Suprapubic skin (tissue), 3 donors: ENCODE results near the gene NRGN.

Experiments
- POLR2AphosphoS5 ChIP-seq, 3 donors: sonication (generic); formaldehyde crosslinking; IDR thresholded peaks; one replicate each; pipeline ENCODE4 v1.6.1; 2017; ENCODE audit warnings: antibody characterized with exemption in 3 of 3
- TF ChIP-seq, protein P1 (sequence below), 2 donors: fragments of 200-600 bp in 1 of 2; fragments of 450-650 bp in 1 of 2; sonication (generic) in 1 of 2; IDR thresholded peaks; one replicate each; pipeline ENCODE4 v1.5.1; 2016 to 2019; ENCODE audit warnings: antibody characterized with exemption in 2 of 2, mild to moderate bottlenecking in 1 of 2, moderate library complexity in 1 of 2

DNA sequence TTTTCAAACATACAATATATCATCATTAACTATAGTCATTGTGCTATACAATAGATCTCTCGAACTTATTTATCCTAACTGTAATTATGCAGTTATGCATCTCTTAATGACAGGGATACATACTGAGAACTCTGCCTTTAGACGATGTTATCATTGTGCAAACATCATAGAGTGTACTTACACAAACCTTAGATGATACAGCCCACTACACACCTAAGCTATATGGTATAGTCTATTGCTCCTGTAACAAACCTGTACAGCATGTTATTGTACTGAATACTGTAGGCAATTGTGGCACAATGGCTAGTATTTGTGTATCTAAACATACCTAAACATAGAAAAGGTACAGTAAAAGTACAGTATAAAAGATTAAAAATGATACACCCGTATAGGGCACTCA, 27.4 kb upstream of the NRGN start:
- TF ChIP-seq, protein P1, sequence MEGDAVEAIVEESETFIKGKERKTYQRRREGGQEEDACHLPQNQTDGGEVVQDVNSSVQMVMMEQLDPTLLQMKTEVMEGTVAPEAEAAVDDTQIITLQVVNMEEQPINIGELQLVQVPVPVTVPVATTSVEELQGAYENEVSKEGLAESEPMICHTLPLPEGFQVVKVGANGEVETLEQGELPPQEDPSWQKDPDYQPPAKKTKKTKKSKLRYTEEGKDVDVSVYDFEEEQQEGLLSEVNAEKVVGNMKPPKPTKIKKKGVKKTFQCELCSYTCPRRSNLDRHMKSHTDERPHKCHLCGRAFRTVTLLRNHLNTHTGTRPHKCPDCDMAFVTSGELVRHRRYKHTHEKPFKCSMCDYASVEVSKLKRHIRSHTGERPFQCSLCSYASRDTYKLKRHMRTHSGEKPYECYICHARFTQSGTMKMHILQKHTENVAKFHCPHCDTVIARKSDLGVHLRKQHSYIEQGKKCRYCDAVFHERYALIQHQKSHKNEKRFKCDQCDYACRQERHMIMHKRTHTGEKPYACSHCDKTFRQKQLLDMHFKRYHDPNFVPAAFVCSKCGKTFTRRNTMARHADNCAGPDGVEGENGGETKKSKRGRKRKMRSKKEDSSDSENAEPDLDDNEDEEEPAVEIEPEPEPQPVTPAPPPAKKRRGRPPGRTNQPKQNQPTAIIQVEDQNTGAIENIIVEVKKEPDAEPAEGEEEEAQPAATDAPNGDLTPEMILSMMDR (IDR thresholded peaks at IDR 0.05), result no peak
- TF ChIP-seq POLR2AphosphoS5 (IDR thresholded peaks at IDR 0.05), result no peak
